HG03520 (cell line): ENCODE results near the gene MATCAP1.

Experiments used
- ATAC-seq: cut with Tn5 transposase; IDR thresholded peaks from one replicate; pipeline ENCODE4 v1.9.1; 2021; ENCODE audit warnings: mild to moderate bottlenecking, moderate library complexity; ENCODE audit not compliant: unreplicated experiment

Gene MATCAP1

GRCh38 chr16:67144943-67145342 lies 38.8 kb downstream of the MATCAP1 start:
- ATAC-seq: no peak

- ATAC-seq: no peak
Observed at GRCh38 chr16:67142342-67142741, 41.4 kb downstream of the MATCAP1 start.

GRCh38 chr16:67141391-67141790 lies 42.4 kb downstream of the MATCAP1 start:
- ATAC-seq: no peak

- ATAC-seq: no peak
Observed at GRCh38 chr16:67137605-67138004, 46.2 kb downstream of the MATCAP1 start.

- no peak for ATAC-seq
Observed at GRCh38 chr16:67129422-67129821, 54.3 kb downstream of the MATCAP1 start.

GRCh38 chr16:67128887-67129286 lies 54.9 kb downstream of the MATCAP1 start:
- no peak for ATAC-seq

- no peak for ATAC-seq
Observed at GRCh38 chr16:67128417-67128816, 55.3 kb downstream of the MATCAP1 start.
